Measurements from ENCODE around the gene ADGRG6.

Gene ADGRG6

DNA sequence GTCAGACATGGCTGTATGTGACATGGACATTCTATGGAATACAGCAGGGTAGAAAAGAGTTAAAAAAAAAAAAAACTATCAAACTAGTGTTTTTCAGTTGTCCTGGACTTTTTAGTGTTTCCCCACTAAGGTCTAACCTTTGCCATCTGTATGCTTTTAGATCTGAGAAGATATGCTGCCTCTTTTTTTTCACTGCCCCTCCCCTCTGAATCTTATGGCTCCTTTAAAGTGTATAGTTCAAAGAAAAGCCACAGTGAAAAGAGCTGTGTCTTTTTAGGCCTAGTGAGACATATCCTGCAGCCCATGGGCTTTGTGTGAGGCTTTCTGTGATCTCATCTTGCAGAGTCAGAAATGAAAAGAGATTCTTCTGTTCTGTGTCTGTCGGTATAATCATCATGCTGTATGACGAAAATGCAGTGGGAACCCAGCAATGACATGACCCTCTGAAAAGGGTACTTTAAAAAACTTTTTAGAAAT is 29.3 kb downstream of the ADGRG6 start:
- H3K9me3 Mint-ChIP-seq: no peaks in the 10 kb centered on the region
- no peak for ATAC-seq (replicated peaks; ENCODE audit: extremely low read depth, poor library complexity, severe bottlenecking)
- no peak for DNase-seq (ENCODE audit: low spot score in 2 of 2)
- no peaks in the 10 kb centered on the region for H3K4me1 Mint-ChIP-seq
- no peak overlapping the region for H3K4me3 Mint-ChIP-seq
- peaks cover 8% of the 10 kb centered on the region for H3K27me3 Mint-ChIP-seq
- no peaks in the 10 kb centered on the region for H3K36me3 Mint-ChIP-seq (ENCODE audit: insufficient read depth)
- H3K27ac Mint-ChIP-seq (ENCODE audit: low read depth): no peak overlapping the region

DNA sequence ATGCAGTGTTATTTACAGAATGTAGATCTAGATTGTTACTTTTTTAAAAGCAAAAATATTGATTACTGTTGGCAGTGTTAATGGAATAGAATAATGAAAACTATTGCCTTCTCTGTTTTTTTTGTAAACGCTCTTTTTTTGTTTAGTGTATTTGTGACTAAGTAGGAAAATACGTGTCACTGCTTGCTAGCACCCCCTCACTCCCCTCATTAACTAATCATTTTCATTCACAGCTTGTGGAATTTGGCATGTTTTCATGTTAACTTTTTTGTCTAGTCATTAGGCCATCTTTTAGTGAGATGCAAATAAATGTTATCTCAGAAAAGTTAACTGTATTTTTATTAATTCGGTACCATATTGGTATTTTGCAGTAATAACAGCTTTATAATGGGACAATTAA is 29.8 kb downstream of the ADGRG6 start:
- H3K9me3 Mint-ChIP-seq: no peaks in the 10 kb centered on the region
- ATAC-seq (replicated peaks; ENCODE audit: extremely low read depth, poor library complexity, severe bottlenecking) (no peak), DNase-seq (ENCODE audit: low spot score in 2 of 2) (no peak)
- H3K4me1 Mint-ChIP-seq: no peaks in the 10 kb centered on the region
- no peak overlapping the region for H3K4me3 Mint-ChIP-seq
- H3K27ac Mint-ChIP-seq (ENCODE audit: low read depth): no peak overlapping the region
- H3K36me3 Mint-ChIP-seq (ENCODE audit: insufficient read depth): no peaks in the 10 kb centered on the region
- H3K27me3 Mint-ChIP-seq: peaks cover 8% of the 10 kb centered on the region

DNA sequence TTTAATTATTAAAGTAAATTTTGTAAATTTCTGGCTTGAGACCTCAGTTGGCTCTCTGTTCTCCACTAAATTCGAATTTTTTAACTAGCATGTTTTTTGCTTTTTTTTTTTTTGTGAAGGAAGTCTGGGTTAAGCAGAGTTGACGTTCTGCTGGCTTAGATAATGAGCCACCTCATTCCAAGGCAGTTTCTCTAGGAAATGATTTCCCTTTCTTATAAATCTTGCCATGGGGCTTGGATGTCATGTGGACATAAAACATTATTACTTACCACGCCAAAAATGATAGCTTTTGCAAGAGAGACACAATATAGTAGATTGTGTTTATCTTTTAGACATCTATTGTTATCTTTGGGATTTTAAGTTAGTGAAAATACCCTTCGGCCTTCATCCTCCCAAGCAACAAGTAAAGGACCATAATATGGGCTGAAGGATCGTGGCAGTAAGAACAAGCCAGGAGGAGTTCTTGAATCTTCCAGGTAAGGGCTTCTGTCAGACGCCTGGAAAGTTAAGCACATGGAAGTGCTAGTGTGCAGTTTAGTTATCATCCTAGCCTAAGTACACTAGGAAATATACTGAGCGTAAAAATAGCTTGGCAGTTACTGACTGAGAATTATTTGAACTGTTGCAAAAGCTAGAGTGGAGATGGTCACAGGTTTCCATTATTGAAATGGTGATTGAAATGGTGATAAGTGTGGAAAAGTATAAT is 30.7 kb downstream of the ADGRG6 start:
- H3K36me3 Mint-ChIP-seq (ENCODE audit: insufficient read depth): no peaks in the 10 kb centered on the region
- no peaks in the 10 kb centered on the region for H3K4me1 Mint-ChIP-seq
- peaks cover 8% of the 10 kb centered on the region for H3K27me3 Mint-ChIP-seq
- no peak for DNase-seq (ENCODE audit: low spot score in 2 of 2)
- H3K27ac Mint-ChIP-seq (ENCODE audit: low read depth): no peak overlapping the region
- no peak overlapping the region for H3K4me3 Mint-ChIP-seq
- H3K9me3 Mint-ChIP-seq: no peaks in the 10 kb centered on the region
- ATAC-seq (replicated peaks; ENCODE audit: extremely low read depth, poor library complexity, severe bottlenecking): no peak

DNA sequence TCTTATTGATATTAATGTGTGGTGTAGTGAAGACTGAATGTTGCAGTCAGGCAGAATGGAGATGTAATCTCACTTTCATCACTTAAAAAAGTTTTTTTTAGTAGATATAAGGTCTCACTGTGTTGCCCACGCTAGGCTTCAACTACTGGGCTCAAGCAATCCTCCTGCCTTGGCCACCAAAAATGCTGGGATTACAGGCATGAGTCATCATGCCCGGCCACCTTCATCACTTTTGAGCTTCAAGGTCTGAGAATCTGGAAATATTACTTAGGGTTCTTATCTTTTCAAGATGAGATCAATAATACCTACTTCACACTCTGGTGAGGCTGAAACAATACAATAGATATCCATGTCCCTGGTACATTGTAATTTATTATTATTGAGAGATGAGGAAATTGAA is 31.6 kb downstream of the ADGRG6 start:
- no peak for ATAC-seq (replicated peaks; ENCODE audit: extremely low read depth, poor library complexity, severe bottlenecking)
- H3K9me3 Mint-ChIP-seq: no peaks in the 10 kb centered on the region

DNA sequence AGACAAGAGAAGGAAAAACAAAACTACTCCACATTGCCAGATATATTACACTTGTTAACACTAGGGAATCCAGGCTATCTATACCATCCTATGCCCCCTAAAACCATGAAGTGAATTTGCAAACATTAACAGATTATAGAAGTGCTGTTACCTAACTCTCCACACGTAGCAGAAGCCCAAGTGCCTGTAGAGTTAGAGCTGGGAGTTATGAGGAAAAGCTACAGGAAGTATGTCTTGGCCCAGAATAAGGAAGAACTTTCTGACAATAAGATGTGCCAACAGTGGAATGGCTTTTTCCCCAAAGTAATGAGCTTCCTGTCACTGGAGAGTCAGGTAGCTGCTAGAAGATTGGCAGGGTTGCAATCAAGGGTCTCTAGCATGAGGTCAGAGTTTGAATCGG is 32.5 kb downstream of the ADGRG6 start:
- no peaks in the 10 kb centered on the region for H3K9me3 Mint-ChIP-seq
- H3K36me3 Mint-ChIP-seq (ENCODE audit: insufficient read depth): no peaks in the 10 kb centered on the region
- ATAC-seq (replicated peaks; ENCODE audit: extremely low read depth, poor library complexity, severe bottlenecking) (no peak), DNase-seq (ENCODE audit: low spot score in 2 of 2) (no peak)
- no peak overlapping the region for H3K4me3 Mint-ChIP-seq
- no peak overlapping the region for H3K27ac Mint-ChIP-seq (ENCODE audit: low read depth)
- no peaks in the 10 kb centered on the region for H3K4me1 Mint-ChIP-seq
- H3K27me3 Mint-ChIP-seq: peaks cover 8% of the 10 kb centered on the region

More for the DNA sequence above, 31.6 kb downstream of the ADGRG6 start:
- no peak for DNase-seq (ENCODE audit: low spot score in 2 of 2)
- Mint-ChIP-seq H3K4me3 (no peak overlapping the region), H3K4me1 (no peaks in the 10 kb centered on the region), H3K27ac (ENCODE audit: low read depth) (no peak overlapping the region), H3K27me3 (peaks cover 8% of the 10 kb centered on the region), H3K36me3 (ENCODE audit: insufficient read depth) (no peaks in the 10 kb centered on the region)

DNA sequence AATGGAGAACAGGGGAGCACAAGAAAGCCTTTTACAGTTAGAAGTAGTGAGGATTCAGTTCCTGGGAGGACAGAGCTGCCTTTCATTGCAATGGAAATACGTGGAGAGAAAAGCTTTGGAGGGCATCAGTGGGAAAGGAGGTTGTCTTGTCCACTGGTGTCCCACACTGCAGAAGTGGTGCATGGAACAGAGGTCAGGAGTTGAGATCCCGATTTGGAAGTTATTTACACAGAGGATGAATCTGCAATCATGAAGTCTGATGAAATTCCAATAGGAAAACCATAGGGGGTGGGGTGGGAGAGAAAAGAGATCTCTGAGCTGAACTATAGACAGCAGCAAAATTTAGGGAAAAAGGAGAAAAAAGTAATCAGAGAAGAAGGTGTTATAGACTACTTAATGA is 33.6 kb downstream of the ADGRG6 start:
- Mint-ChIP-seq H3K27ac (ENCODE audit: low read depth) (no peak overlapping the region), H3K36me3 (ENCODE audit: insufficient read depth) (no peaks in the 10 kb centered on the region), H3K27me3 (peaks cover 8% of the 10 kb centered on the region), H3K4me3 (no peak overlapping the region), H3K9me3 (no peaks in the 10 kb centered on the region), H3K4me1 (no peaks in the 10 kb centered on the region)
- ATAC-seq (replicated peaks; ENCODE audit: extremely low read depth, poor library complexity, severe bottlenecking): no peak
- DNase-seq (ENCODE audit: low spot score in 2 of 2): no peak

DNA sequence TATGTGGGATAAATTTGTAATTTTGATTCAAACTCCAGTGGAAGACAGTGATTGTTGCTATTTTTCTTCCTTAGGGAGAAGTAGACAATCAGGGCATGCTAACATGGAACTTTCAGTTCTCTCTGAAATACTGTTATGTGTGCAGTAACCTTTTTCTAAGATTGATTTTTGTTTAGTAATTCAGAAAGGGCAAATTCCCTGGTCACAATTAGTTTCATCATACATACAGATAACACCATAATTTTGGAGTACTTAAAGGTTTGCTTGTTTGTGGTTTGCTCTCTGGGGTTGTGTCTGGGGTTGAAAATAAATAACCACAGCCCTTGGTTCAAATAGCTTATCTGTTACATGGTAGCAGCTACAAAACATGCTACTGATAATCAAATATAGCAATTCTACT is 34.4 kb downstream of the ADGRG6 start:
- peaks cover 8% of the 10 kb centered on the region for H3K27me3 Mint-ChIP-seq
- no peak for DNase-seq (ENCODE audit: low spot score in 2 of 2)
- no peaks in the 10 kb centered on the region for H3K9me3 Mint-ChIP-seq
- H3K4me3 Mint-ChIP-seq: no peak overlapping the region
- no peak for ATAC-seq (replicated peaks; ENCODE audit: extremely low read depth, poor library complexity, severe bottlenecking)
- no peak overlapping the region for H3K27ac Mint-ChIP-seq (ENCODE audit: low read depth)
- no peaks in the 10 kb centered on the region for H3K36me3 Mint-ChIP-seq (ENCODE audit: insufficient read depth)
- no peaks in the 10 kb centered on the region for H3K4me1 Mint-ChIP-seq

DNA sequence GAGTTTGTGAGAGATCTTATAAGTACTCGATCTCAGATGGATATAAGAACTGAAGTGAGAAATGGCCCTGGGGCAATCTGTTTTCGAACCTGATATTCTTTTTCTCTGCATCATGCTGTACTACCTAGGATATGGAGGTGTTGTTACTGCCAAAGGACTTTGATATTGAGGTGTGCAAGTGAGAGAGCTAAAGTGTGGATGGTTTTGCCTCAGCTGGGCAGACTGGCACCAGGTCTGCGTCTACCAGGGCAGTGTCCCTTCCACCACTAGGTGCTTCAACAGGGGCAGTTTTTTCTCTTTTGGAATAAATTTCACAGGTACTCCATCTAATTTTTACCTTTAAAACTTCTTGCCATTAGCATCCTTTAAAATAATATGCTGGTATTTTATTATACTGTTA is 35.0 kb downstream of the ADGRG6 start:
- H3K4me1 Mint-ChIP-seq: no peaks in the 10 kb centered on the region
- no peak overlapping the region for H3K27ac Mint-ChIP-seq (ENCODE audit: low read depth)
- H3K4me3 Mint-ChIP-seq: no peak overlapping the region
- DNase-seq (ENCODE audit: low spot score in 2 of 2): no peak
- no peaks in the 10 kb centered on the region for H3K9me3 Mint-ChIP-seq
- H3K36me3 Mint-ChIP-seq (ENCODE audit: insufficient read depth): no peaks in the 10 kb centered on the region
- ATAC-seq (replicated peaks; ENCODE audit: extremely low read depth, poor library complexity, severe bottlenecking): no peak
- peaks cover 12% of the 10 kb centered on the region for H3K27me3 Mint-ChIP-seq

DNA sequence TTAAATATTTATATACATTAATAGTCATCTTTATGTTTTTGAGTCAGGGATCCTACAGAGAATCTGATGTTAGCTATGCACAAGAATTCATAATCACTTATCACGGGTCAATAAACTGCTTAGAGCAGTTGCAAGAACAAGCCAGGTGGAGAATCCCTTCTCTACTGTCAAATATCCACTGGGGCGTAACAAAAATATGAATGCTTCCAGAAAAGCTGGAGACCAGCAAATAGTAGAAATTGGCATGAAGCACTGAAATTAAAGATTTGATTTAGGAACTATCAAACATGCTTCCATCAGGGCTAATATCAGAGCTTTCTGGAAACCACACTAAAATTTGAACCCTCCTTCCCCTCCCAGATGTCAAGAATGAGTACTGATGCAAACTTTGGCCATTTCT is 37.3 kb downstream of the ADGRG6 start:
- Mint-ChIP-seq H3K9me3 (no peaks in the 10 kb centered on the region), H3K27ac (ENCODE audit: low read depth) (no peak overlapping the region), H3K4me3 (no peak overlapping the region)

DNA sequence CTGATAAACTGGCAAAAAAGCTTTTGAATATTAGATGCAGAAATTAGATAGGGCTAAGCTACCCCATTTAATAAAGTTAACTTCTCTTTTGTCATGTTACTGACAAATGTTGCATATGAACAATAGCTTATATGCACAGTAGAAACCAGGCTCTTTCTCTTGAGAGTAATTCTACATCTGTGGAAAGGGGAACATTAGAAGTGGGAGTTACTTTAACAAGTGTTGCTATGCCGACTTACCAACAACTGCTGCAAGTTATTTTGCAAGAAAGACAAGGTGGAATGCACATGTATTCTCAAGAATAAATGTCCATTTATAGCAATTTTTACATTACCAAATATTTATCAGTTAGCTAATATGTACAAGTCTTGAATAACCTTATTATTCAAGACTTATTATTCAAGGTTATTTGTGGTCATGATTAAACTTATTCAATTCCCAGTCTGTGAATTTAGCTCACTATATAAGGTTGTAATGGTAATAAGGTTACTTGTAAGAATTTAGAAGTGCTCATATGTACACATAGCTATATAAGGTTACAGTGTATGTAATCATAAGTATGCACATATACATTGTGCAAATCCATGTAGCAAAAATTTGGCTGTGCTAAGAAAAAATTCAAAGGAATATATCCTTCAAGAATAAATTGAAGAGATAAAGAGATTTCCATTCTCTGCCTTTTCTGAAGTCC is 38.3 kb downstream of the ADGRG6 start:
- no peak for DNase-seq (ENCODE audit: low spot score in 2 of 2)
- Mint-ChIP-seq H3K27me3 (peaks cover 9% of the 10 kb centered on the region), H3K27ac (ENCODE audit: low read depth) (no peak overlapping the region), H3K36me3 (ENCODE audit: insufficient read depth) (no peaks in the 10 kb centered on the region), H3K4me3 (no peak overlapping the region), H3K9me3 (no peaks in the 10 kb centered on the region), H3K4me1 (no peaks in the 10 kb centered on the region)
- ATAC-seq (replicated peaks; ENCODE audit: extremely low read depth, poor library complexity, severe bottlenecking): no peak

More for the DNA sequence above, 37.3 kb downstream of the ADGRG6 start:
- Mint-ChIP-seq H3K27me3 (peaks cover 9% of the 10 kb centered on the region), H3K4me1 (no peaks in the 10 kb centered on the region), H3K36me3 (ENCODE audit: insufficient read depth) (no peaks in the 10 kb centered on the region)
- ATAC-seq (replicated peaks; ENCODE audit: extremely low read depth, poor library complexity, severe bottlenecking) (no peak), DNase-seq (ENCODE audit: low spot score in 2 of 2) (no peak)

DNA sequence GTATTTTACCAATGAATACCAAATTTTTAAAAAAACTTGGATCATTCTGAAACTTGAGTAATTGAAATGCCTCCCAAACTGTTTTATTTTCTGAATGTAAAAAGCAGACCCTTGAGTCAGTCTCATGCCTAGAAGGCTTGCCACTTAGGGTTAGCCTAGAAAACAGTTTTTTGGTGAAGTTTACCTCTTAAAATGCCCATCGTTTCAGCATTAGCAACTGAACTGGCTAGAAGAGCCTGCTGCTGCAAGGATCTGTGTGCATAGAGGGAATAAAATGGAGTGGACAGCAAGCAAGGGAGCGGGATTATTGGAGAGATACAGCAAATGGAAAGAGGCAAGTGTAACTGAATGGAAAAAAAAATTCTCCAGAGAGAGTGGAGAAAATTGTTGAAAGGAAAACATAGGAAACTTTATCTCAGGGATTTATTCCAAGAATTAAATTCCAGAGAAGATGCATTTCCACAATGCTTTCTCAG is 40.1 kb downstream of the ADGRG6 start:
- no peak overlapping the region for H3K4me3 Mint-ChIP-seq

DNA sequence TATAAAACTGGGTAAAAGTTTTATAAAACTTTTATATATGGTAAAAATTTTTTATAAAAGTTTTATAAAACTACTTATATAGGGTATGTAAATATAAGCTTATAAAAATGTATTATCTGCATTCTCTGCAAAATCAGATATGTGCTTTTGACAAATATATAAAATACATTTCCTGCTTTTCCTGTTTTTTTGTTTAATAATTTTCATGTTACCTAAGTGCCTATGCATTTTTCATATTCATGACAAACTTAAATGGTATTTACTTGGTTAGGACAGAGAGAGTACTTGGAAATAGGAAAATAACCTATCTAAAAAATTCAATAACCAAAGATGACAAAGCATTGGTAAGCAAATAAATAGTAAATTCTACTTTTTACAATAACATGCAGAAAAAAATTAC is 41.2 kb downstream of the ADGRG6 start:
- Mint-ChIP-seq H3K27me3 (peaks cover 13% of the 10 kb centered on the region), H3K36me3 (ENCODE audit: insufficient read depth) (no peaks in the 10 kb centered on the region), H3K4me1 (no peaks in the 10 kb centered on the region), H3K9me3 (no peaks in the 10 kb centered on the region), H3K4me3 (no peak overlapping the region), H3K27ac (ENCODE audit: low read depth) (no peak overlapping the region)
- DNase-seq (ENCODE audit: low spot score in 2 of 2) (no peak), ATAC-seq (replicated peaks; ENCODE audit: extremely low read depth, poor library complexity, severe bottlenecking) (no peak)

More for the DNA sequence above, 40.1 kb downstream of the ADGRG6 start:
- DNase-seq (ENCODE audit: low spot score in 2 of 2): no peak
- Mint-ChIP-seq H3K27me3 (peaks cover 9% of the 10 kb centered on the region), H3K27ac (ENCODE audit: low read depth) (no peak overlapping the region), H3K4me1 (no peaks in the 10 kb centered on the region), H3K36me3 (ENCODE audit: insufficient read depth) (no peaks in the 10 kb centered on the region), H3K9me3 (no peaks in the 10 kb centered on the region)
- ATAC-seq (replicated peaks; ENCODE audit: extremely low read depth, poor library complexity, severe bottlenecking): no peak

DNA sequence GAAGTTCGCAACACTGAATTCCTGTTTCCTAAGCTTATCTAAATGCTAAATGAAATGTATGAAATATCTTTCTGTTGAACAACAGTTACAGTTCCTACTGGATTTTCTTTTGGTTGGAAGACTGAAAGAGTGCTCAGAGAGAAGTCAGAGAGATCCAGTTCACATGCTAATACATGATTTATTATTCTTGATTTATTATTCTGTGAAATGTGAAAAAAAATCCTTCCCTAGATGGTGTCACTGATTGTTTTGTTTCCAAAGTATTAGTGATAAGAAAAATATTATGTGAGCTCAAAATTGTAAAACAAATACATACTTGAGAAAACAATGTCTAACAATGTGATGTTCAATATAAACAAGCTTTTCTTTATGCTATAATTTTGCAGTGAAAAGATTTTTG is 42.1 kb downstream of the ADGRG6 start:
- Mint-ChIP-seq H3K27ac (ENCODE audit: low read depth) (no peak overlapping the region), H3K27me3 (peaks cover 22% of the 10 kb centered on the region), H3K4me3 (no peak overlapping the region), H3K4me1 (no peaks in the 10 kb centered on the region), H3K36me3 (ENCODE audit: insufficient read depth) (no peaks in the 10 kb centered on the region), H3K9me3 (no peaks in the 10 kb centered on the region)
- DNase-seq (ENCODE audit: low spot score in 2 of 2) (no peak), ATAC-seq (replicated peaks; ENCODE audit: extremely low read depth, poor library complexity, severe bottlenecking) (no peak)
